Endothelial cell of umbilical vein (primary cell): ENCODE results near the gene ATRNL1. TPM values are rescaled to one million over a fixed set of nuclear protein-coding genes. Genes with fewer than 3 reads are reported as not detected.

Experiments
- BruUV-seq: library from RNA; stranded (reverse); fragments of 400-500 nt; replicated peaks from 2 replicates; lab custom pipeline; 2021; lab: Mats Ljungman, UMichigan
- CTCF ChIA-PET: fragments of 300-600, 350-600 bp; sonication (Branson Sonifier 250); formaldehyde crosslinking; loops from one replicate; lab custom pipeline; 2021; ENCODE audit warnings: antibody characterized with exemption, inconsistent platforms; lab: Charles Lee
- POLR2A ChIA-PET: fragments of 300-600, 350-600 bp; sonication (Branson Sonifier 250); formaldehyde crosslinking; loops from one replicate; lab custom pipeline; 2021; ENCODE audit warnings: antibody characterized with exemption, inconsistent platforms; lab: Charles Lee
- DNase-seq: peaks from one replicate; pipeline ENCODE4 v3.0.0-alpha.2; 2011; ENCODE audit warnings: low read depth, low spot score
- FAIRE-seq: peaks from 2 replicates; lab custom pipeline; 2011; peaks lifted over from hg19 to GRCh38; lab: Jason Lieb, UNC
- H2AFZ ChIP-seq: 2 replicates; pipeline ENCODE4 v1.6.0; 2012; ENCODE audit warnings: low read depth, low read length, control low read depth, inconsistent platforms
- H3K27ac ChIP-seq: 2 replicates; pipeline ENCODE4 v1.5.1; 2011; ENCODE audit warnings: low read depth, mild to moderate bottlenecking, control low read depth, low read length, moderate library complexity; ENCODE audit not compliant: insufficient read depth
- H3K27me3 ChIP-seq, 2 experiments: 2 replicates each; pipeline versions ENCODE4 v1.6.0 to v1.6.1; 2011; ENCODE audit warnings: low read length in 2 of 2, mixed read lengths in 1 of 2; ENCODE audit not compliant: control insufficient read depth in 2 of 2, insufficient read depth in 2 of 2
- H3K36me3 ChIP-seq, 2 experiments: 2 replicates in 1 of 2; 3 replicates in 1 of 2; pipeline ENCODE4 v1.5.1; 2011; ENCODE audit warnings: low read length in 2 of 2, mild to moderate bottlenecking in 1 of 2, moderate library complexity in 1 of 2; ENCODE audit not compliant: control insufficient read depth in 2 of 2, insufficient read depth in 2 of 2; ENCODE audit errors: extremely low read depth in 1 of 2
- H3K4me1 ChIP-seq: 3 replicates; pipeline ENCODE4 v1.5.1; 2011; ENCODE audit warnings: mild to moderate bottlenecking, low read length; ENCODE audit not compliant: control insufficient read depth, insufficient read depth; ENCODE audit errors: extremely low read depth
- H3K4me2 ChIP-seq: 2 replicates; pipeline ENCODE4 v1.6.1; 2011; ENCODE audit warnings: low read length, control low read depth, mixed read lengths; ENCODE audit not compliant: insufficient read depth
- H3K4me3 ChIP-seq, 3 experiments: fragments of 200-600 bp in 1 of 3; sonication (generic), shearing (Covaris generic) in 1 of 3; replicated peaks in 1 of 3; 2 replicates each; pipeline ENCODE4 v1.5.1; 2011 to 2016; ENCODE audit warnings: control low read depth in 3 of 3, low read length in 3 of 3, mild to moderate bottlenecking in 2 of 3, inconsistent platforms in 1 of 3, low read depth in 1 of 3, moderate library complexity in 1 of 3; ENCODE audit not compliant: insufficient read depth in 1 of 3
- H3K79me2 ChIP-seq: 2 replicates; pipeline ENCODE4 v1.6.0; 2012; ENCODE audit warnings: low read length, inconsistent platforms; ENCODE audit not compliant: control insufficient read depth, insufficient read depth
- H3K9ac ChIP-seq: replicated peaks from 2 replicates; pipeline ENCODE3; 2011; ENCODE audit warnings: low read length, control low read depth; ENCODE audit not compliant: insufficient read depth; ENCODE audit errors: extremely low read depth
- H3K9me1 ChIP-seq: replicated peaks from 3 replicates; pipeline ENCODE4 v1.6.0; 2011; ENCODE audit warnings: mild to moderate bottlenecking, low read length; ENCODE audit not compliant: control insufficient read depth, insufficient read depth; ENCODE audit errors: extremely low read depth
- H3K9me3 ChIP-seq: replicated peaks from 2 replicates; pipeline ENCODE4 v1.5.1; 2012; ENCODE audit warnings: low read length, inconsistent platforms; ENCODE audit not compliant: control insufficient read depth, insufficient read depth
- H4K20me1 ChIP-seq: replicated peaks from 2 replicates; pipeline ENCODE3; 2011; ENCODE audit warnings: mild to moderate bottlenecking, low read length; ENCODE audit not compliant: control insufficient read depth, insufficient read depth; ENCODE audit errors: extremely low read depth
- CTCF ChIP-seq, 2 donors: IDR thresholded peaks; 1 replicate in 1 of 2; 2 replicates in 1 of 2; pipeline ENCODE4 v1.5.1; 2011; ENCODE audit warnings: low read length in 2 of 2, mild to moderate bottlenecking in 2 of 2, moderate library complexity in 2 of 2, control low read depth in 1 of 2, inconsistent platforms in 1 of 2, low read depth in 1 of 2; ENCODE audit not compliant: insufficient read depth in 1 of 2; ENCODE audit errors: extremely low read depth in 1 of 2
- FOS ChIP-seq: IDR thresholded peaks from 2 replicates; pipeline ENCODE4 v1.6.1; 2011; ENCODE audit warnings: mild to moderate bottlenecking, low read length, moderate library complexity, borderline replicate concordance; ENCODE audit not compliant: insufficient read depth
- GATA2 ChIP-seq: IDR thresholded peaks from 2 replicates; pipeline ENCODE4 v1.7.0; 2011; ENCODE audit warnings: low read depth, mild to moderate bottlenecking, moderate library complexity, mixed read lengths, low read length; ENCODE audit not compliant: insufficient read length, insufficient read depth
- JUN ChIP-seq: IDR thresholded peaks from 2 replicates; pipeline ENCODE4 v1.6.1; 2011; ENCODE audit warnings: borderline replicate concordance, low read depth; ENCODE audit not compliant: insufficient read length, insufficient read depth
- MAX ChIP-seq: IDR thresholded peaks from 2 replicates; pipeline ENCODE4 v1.6.1; 2011; ENCODE audit not compliant: insufficient read depth, insufficient read length
- MYC ChIP-seq: IDR thresholded peaks from one replicate; pipeline ENCODE4 v1.6.1; 2011; ENCODE audit warnings: mild to moderate bottlenecking, low read depth, low read length
- POLR2AphosphoS5 ChIP-seq: IDR thresholded peaks from 2 replicates; pipeline ENCODE4 v1.6.1; 2012; ENCODE audit warnings: low read depth, mild to moderate bottlenecking, control low read depth, low read length, moderate library complexity; ENCODE audit not compliant: insufficient read depth
- dilution Hi-C: fragments of 300-500 bp; cut with MboI; formaldehyde crosslinking; loops from one replicate; pipeline ENCODE4 v1.15.0; 2019; ENCODE audit warnings: low sequenced_read_pairs; ENCODE audit not compliant: extremely low pct_ligation_motif_present
- intact Hi-C: fragments of 100-400 bp; cut with micrococcal nuclease; formaldehyde crosslinking; loops from one replicate; pipeline ENCODE4 v1.10.0; 2022
- polyA plus RNA-seq, 4 experiments: library from polyadenylated mRNA; depleted of rRNA in 3 of 4; stranded (reverse) in 3 of 4; unstranded in 1 of 4; fragments of >200 nt; gene quantifications; 2 replicates each; pipeline versions ENCODE4 v1.2.1 to v1.2.3, GENCODE V29; 2011 to 2012; ENCODE audit warnings: missing spikeins in 1 of 4
- total RNA-seq: library from RNA; stranded (reverse); gene quantifications from 2 replicates; pipeline ENCODE4 v1.2.3, GENCODE V29; 2021

The ATRNL1 gene
- total and polyA plus RNA-seq, 2 donors (not counting 3 experiments of a cell fraction or from before 2014, with no cell fraction given): not detected

- FAIRE-seq (no peak), DNase-seq (no peak)
- dilution Hi-C loops (no loop called here), intact Hi-C loops (no loop called here)
- Histone ChIP-seq H3K36me3 (no peaks in the 10 kb centered on the region), H3K27me3 (peaks cover 0 to 2% of the 10 kb centered on the region in 2 experiments), H3K4me3 (no peak overlapping the region), H3K27ac (no peak overlapping the region), H3K4me1 (no peaks in the 10 kb centered on the region), H3K79me2 (no peaks in the 10 kb centered on the region), H3K9me1 (no peaks in the 10 kb centered on the region), H4K20me1 (no peaks in the 10 kb centered on the region), H3K9me3 (no peaks in the 10 kb centered on the region), H3K9ac (no peak overlapping the region), H2AFZ (no peak overlapping the region), H3K4me2 (no peak overlapping the region)
- no TSS peak for BruUV-seq
- CTCF ChIA-PET: no interaction called here
- TF ChIP-seq GATA2 (no peak), MYC (no peak), FOS (no peak), CTCF (IDR thresholded peaks at IDR 0.05; ENCODE audit: extremely low read depth in 1 of 2, insufficient read depth in 1 of 2, low read depth in 1 of 2, low read length in 2 of 2) (no peak), MAX (no peak), POLR2AphosphoS5 (no peak), JUN (no peak)
- POLR2A ChIA-PET: no interaction called here
These were observed 37.0 kb upstream of the ATRNL1 start for GRCh38 chr10:115056186-115056585.
